Activated CD4-positive, alpha-beta T cell treated with anti-CD3 and anti-CD28 coated beads, Interleukin-2, Interleukin-4, amounts not matched to agents 100 ng/mL and 50 ng/mL, durations not matched to agents 16 hours and 8 hours (primary cell): ENCODE data around the gene LATS2.
A peak's percentile ranks its signal among the peaks of the same experiment; 100 is the strongest.
"Not testable (repeated sequence)": the region's sequence is repeated elsewhere in the genome, so short reads cannot be mapped to it uniquely, and the experiment has no call there.

Source experiments
- DNase-seq: peaks from one replicate; pipeline ENCODE4 v3.0.0-alpha.2; 2020; ENCODE audit warnings: low spot score

Gene LATS2

DNA sequence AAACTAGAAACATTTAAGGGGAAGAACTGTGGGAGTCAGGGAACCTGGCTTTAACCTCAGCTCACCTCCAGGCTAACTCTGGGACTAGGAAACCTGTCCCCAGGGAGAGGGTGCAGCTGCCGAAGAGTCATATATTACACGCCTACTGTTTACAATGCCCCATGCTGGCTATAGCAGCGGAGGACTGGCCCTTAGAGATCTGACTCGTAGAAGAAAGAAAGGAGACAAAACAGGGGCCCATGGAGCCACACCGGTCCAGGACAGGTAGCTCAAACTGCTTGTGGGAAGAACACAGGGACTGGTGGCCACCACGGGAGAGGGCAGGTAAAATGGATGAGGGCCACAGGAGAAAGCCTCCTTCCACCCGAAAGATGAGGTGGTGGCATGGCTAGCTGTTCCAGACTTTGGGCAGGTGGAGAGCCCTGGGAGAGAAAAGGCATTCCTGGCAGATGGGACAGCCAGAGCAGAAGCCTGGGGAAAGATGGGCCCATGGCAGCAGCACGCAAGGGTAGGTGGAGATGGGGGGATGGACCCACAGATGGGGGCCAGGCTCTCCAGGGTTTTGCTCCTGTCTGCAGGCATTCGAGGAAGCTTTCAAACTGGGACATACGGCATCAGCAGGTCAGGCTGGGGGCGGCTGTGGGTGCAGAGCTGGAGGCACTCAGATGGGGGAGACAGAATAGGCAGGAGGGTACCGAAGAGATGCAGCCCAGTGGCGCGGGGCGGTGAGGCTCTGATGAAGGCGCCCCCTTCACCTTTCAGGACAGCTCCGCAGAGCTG is 69.5 kb downstream of the LATS2 start:
- no peak for DNase-seq

DNA sequence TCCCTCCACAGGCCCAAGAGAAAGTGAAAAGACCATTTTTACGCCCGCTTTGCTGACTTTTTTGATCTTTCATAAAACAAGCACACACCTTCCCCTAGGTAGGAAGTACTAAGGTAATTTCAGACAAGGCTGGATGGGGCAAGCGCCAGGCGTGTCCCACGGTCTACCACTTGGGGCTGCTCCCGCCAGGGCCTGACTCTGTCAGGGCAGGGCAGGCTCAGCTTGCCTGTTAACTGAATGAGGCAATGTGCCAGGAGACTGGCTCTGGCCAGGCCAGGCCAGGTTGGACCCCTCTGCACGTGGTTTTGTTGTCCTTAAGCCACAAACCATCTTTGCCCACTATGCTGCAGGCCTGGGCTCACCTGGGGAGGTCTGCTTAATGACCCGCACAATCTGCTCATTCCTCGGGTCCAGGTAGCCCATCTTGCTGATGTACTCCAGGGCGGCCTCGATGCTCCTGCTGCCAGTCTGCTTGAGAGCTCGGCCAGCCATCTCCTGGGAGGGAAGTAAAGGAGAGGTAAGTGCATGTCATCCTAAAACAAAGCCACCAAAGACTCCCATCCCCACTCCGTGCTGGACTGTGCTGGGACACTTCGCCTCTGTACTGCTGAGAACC is 70.4 kb downstream of the LATS2 start:
- DNase-seq = no peak

GRCh38 chr13:20989656-20990321 is 71.6 kb downstream of the LATS2 start:
- no peak for DNase-seq

- no peak for DNase-seq
Measured at GRCh38 chr13:20988909-20989655, 72.3 kb downstream of the LATS2 start.

DNA sequence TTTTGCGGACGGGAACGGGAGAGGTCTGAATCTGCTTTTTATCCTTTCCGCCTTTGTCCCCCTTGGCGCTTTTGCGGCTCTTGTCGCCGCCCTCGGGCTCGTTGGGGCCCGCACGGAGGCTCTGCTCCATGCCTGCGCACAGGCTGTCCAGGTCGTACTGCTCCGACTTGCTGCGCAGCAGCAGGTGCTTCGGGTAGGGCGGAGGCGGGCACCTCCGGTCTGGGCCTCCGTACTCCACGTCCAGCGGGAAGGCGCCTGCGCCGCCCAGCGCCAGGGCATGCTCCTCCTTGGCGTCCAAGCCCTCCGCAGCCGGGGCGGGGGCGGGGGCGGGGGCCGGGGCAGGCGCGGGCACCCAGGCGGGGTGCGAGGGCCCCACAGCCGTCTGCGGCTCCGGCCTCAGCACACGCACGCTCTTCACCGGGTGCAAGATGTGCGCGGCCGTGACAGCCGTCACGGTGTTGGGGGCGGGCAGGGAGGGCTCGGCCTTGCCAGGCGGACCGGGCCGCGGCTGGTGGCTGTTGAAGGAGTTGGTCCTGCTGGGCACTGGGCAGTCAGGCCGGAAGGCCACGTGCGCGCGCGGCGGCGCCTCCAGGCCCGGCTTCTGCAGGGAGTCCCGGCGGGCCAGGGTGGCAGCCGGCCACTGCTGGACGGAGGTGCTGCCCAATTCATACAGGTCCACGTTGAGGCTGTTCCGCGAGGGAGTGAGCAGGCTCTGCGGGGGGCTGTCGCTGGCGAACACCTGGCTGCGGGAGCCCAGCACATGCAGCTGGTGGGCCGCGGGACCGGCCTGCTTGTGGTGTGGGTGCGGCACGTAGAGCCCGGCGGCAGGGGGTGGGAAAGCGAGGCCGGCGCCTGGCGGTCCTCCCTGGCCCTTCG is 73.1 kb downstream of the LATS2 start:
- no peak for DNase-seq

GRCh38 chr13:20987599-20987998 is 73.8 kb downstream of the LATS2 start:
- DNase-seq = no peak

GRCh38 chr13:20984879-20985278 is 76.5 kb downstream of the LATS2 start:
- no peak for DNase-seq

GRCh38 chr13:20983386-20983785 is 78.0 kb downstream of the LATS2 start:
- DNase-seq = no peak

DNA sequence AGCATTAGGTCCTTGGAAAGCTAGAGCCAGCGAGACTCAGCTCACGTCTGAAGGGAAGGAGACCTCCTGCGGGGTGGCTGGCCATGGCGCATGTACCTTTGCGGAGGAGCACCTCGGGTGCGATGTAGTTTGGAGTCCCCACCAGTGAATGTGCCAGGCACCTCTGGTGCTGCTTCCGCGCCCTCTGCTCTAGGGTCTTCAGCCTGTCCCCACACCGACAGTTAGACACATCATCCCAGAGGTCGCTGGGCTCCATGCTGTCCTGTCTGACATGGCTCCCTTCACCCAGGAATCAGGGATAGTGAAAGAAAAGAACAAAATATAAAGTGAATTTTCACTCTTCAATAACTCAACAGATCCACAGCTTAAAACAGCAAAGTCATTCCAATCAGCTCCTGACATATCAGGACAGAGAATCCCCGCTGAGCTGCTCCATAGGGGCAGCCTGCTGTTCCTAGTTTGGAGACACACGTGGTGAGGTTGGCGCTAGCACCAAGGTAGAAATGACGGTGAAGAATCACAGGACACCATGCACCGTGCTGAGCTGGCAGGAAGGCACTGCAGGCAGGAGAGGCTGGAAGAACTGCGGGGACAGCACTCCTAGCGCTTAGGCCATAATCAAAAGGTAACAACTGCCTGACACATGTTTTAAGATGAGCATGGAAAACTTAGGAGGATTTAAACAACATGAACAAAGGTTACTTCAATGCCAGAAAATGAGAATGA is 79.9 kb downstream of the LATS2 start:
- DNase-seq = no peak

DNA sequence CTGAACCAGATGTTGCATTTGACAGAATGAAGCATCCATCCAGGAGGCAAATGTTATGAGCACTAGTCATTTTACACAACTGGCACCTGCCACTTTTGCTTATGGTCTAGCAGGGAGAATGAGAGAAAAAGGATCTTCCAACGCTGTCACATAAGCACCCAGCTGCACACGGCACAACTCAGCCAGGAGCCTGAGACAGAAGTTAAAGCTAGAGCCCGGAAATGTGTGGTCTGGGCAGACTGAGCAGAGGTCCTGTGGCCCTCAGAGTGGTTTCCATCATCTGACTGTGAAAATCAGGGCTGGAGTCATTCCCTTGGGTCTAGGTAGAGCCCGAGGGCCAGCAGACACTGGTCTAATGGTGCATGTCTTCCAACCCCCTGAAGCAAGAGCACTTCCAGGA is 80.5 kb downstream of the LATS2 start:
- DNase-seq = no peak

DNA sequence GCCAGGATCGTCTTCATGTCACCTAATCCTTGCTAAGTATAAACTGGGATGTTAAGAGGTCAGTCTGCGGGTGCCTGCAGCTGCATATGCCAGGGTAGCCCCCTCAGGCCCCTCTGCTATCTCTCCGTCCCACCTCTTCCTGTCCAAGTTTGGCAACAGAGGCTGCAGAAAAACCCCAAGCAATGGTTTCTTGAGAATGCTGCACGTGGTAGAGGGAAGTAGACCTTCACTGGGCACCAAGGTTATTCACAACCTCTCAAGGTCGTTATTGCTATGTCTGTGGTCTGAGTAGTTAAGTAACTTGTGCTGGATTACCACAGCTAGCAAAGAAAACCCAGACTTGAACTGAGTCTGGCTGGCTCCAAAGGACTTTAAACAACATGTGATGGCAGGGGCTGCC is 81.0 kb downstream of the LATS2 start:
- no peak for DNase-seq

- no peak for DNase-seq
Measured at GRCh38 chr13:20977394-20977793, 84.0 kb downstream of the LATS2 start.

GRCh38 chr13:20974981-20975585 is 86.3 kb downstream of the LATS2 start:
- no peak for DNase-seq

DNA sequence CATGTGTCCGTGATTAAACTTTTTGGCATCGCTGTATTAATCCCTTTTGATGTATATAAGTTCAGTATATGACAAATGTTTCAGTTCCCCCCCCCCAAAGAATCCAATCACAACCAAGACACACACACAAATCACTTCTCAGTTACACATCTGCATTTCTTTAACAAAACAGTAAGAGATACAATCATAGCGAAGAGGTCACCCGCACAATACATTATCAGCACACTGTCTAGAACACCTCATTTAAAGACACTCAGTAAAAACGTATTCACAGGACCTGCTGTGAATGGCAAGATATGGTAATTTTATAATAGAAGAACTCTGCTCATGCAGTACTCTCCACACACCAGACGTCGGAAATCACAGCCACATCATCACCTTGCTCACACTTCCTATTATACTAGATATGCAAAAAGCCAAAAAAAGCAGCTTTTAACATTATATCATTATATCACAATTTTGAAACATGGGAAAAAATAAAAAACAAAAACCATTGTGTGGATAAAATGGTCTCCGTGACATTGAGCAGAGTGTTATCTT is 87.4 kb downstream of the LATS2 start:
- DNase-seq = no peak

DNA sequence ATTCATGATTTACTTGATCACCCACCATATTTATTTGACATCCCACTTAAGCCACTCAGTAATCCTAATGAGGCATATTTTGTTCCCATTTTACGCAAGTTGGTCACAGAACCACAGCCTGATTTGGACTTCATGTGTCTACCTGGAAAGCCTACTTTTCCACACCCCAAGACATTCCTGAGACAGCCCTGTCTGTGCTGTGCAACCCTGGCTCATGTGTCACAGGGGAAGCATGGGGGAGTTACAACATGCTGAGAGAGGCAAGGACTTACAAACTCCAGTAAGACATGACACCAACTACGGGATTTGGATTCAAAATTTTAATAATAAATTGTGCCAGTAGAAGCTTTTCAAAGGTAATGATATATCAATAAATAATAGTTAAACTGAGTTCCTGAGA is 88.7 kb downstream of the LATS2 start:
- DNase-seq = no peak

DNA sequence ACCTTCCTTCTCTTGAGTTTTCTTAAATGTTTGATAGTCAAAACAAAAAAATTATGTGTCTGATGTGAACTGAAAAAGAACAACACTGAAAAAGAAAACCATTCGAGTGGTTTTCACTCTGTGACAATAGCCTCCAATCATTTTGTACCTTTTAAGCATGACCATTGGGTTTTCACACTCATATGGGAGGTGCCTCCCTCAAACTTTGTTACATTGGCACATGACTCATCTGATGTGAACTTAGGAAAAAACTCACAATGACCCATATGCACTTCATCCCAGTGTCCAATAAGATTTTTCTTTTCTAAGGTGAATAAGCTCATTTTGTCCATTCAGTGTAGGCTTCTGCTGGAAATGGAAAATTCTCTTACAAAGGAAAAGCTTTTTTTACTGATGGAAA is 92.2 kb downstream of the LATS2 start:
- DNase-seq = peak; percentile 30

DNA sequence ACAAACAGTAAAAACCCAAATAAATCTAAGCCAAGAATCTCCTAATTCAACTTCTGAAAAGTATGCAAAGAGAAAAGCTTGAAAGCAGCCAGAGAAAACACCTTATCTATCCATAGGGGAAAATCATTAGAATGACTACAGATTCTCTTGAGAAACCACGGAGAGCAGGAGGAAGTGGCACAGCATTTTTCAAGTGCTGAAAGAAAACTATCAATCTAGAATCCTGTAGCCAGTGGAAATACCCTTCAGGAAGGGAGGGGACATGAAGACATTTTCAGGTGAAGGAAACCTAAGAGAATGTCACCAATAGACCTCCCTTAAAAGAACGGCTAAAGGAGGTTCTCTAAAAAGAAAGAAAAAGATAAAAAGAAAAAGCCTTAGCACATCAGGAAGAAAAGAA is 92.6 kb downstream of the LATS2 start:
- peak; percentile 6 for DNase-seq

GRCh38 chr13:20967340-20967739 is 94.0 kb downstream of the LATS2 start:
- DNase-seq = no peak

- no peak for DNase-seq
Measured at GRCh38 chr13:20964904-20965303, 96.5 kb downstream of the LATS2 start.

- not testable (repeated sequence) for DNase-seq
Measured at GRCh38 chr13:20961663-20962062, 99.7 kb downstream of the LATS2 start.
